ENCODE data around the gene ARFGEF3.
"Not testable (repeated sequence)": the region's sequence is repeated elsewhere in the genome, so short reads cannot be mapped to it uniquely, and the experiment has no call there.

Gene ARFGEF3

DNA sequence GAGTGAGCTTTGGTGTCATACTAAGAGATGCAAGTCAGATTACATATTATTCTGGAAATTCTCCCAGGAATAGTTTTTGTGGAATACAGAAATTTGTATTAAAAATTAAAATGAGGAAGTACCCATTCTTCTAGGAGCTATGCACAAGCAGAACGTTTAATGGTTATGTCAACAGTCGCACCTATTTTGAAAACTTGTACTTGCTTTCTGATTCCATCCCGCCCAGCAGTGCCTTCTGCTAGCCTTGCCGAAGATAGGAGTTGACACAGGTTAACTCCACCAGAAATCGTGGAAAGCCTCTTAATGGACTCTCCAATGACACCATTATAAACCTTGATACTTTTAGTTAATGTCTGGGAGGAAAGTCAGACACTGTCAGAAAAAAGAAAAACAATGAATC, 49.9 kb downstream of the ARFGEF3 start:
- TF ChIP-seq, protein P1, sequence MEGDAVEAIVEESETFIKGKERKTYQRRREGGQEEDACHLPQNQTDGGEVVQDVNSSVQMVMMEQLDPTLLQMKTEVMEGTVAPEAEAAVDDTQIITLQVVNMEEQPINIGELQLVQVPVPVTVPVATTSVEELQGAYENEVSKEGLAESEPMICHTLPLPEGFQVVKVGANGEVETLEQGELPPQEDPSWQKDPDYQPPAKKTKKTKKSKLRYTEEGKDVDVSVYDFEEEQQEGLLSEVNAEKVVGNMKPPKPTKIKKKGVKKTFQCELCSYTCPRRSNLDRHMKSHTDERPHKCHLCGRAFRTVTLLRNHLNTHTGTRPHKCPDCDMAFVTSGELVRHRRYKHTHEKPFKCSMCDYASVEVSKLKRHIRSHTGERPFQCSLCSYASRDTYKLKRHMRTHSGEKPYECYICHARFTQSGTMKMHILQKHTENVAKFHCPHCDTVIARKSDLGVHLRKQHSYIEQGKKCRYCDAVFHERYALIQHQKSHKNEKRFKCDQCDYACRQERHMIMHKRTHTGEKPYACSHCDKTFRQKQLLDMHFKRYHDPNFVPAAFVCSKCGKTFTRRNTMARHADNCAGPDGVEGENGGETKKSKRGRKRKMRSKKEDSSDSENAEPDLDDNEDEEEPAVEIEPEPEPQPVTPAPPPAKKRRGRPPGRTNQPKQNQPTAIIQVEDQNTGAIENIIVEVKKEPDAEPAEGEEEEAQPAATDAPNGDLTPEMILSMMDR (IDR thresholded peaks at IDR 0.05) = no peak
- no peak for TF ChIP-seq ZFX (IDR thresholded peaks at IDR 0.05; ENCODE audit: borderline replicate concordance)
- 0 out of 2 replicates have a peak overlapping the region, but pooled peaks have one; percentile 9 for H3K27ac ChIP-seq

DNA sequence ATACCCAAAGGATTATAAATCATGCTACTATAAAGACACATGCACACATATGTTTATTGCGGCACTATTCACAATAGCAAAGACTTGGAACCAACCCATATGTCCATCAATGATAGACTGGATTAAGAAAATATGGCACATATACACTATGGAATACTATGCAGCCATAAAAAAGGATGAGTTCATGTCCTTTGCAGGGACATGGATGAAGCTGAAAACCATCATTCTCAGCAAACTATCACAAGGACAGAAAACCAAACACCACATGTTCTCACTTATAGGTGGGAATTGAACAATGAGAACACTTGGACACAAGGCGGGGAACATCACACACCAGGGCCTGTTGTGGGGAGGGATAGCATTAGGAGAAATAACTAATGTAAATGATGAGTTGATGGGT, 50.8 kb downstream of the ARFGEF3 start:
- H3K27ac ChIP-seq = not testable (repeated sequence)

GRCh38 chr6:138215093-138215782, 53.5 kb downstream of the ARFGEF3 start:
- TF ChIP-seq, protein P1 (IDR thresholded peaks at IDR 0.05) = no peak
- TF ChIP-seq ZFX (IDR thresholded peaks at IDR 0.05; ENCODE audit: borderline replicate concordance) = no peak
- H3K27ac ChIP-seq = peak overlapping the region; percentile 16; the same call in 1 of the 2 replicates

GRCh38 chr6:138218449-138218848, 56.7 kb downstream of the ARFGEF3 start, which contains the start of gene PBOV1:
Gene PBOV1 (minus strand): TSS chr6:138218491. CDS start chr6:138218395, 96 bp downstream.
- TF ChIP-seq ZFX (IDR thresholded peaks at IDR 0.05; ENCODE audit: borderline replicate concordance) = no peak
- TF ChIP-seq, protein P1 (IDR thresholded peaks at IDR 0.05) = no peak
- H3K27ac ChIP-seq = peak within 1 kb of the TSS; percentile 100

DNA sequence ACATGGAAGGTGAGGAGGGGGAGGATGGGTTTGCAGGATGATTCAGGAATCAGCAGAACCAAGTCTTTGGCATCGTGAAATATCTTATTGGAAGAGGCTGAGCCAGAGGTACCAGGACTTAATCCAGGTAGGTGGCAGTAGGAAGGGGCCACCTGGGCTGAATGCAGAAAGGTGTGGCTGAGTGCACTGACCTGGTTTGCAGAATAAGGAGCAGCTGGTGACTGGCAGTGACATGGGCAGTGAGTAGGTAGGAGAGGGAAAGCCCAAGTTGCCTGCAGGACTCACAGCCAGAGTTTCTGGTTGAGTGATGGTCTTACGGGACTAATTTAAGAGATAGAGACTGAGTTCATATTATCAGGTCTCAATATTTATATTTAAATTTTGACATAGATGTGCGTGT, 57.7 kb downstream of the ARFGEF3 start:
- peak overlapping the region; percentile 100 for H3K27ac ChIP-seq
- TF ChIP-seq ZFX (IDR thresholded peaks at IDR 0.05; ENCODE audit: borderline replicate concordance) = no peak
- TF ChIP-seq, protein P1 (IDR thresholded peaks at IDR 0.05) = no peak

GRCh38 chr6:138219901-138220300, 58.2 kb downstream of the ARFGEF3 start:
- TF ChIP-seq, protein P1 (IDR thresholded peaks at IDR 0.05) = no peak
- no peak for TF ChIP-seq ZFX (IDR thresholded peaks at IDR 0.05; ENCODE audit: borderline replicate concordance)
- H3K27ac ChIP-seq = peak overlapping the region; percentile 100; the same call in 1 of the 2 replicates

GRCh38 chr6:138222901-138223546, 61.3 kb downstream of the ARFGEF3 start:
- peak overlapping the region; percentile 100 for H3K27ac ChIP-seq
- no peak for TF ChIP-seq ZFX (IDR thresholded peaks at IDR 0.05; ENCODE audit: borderline replicate concordance)

DNA sequence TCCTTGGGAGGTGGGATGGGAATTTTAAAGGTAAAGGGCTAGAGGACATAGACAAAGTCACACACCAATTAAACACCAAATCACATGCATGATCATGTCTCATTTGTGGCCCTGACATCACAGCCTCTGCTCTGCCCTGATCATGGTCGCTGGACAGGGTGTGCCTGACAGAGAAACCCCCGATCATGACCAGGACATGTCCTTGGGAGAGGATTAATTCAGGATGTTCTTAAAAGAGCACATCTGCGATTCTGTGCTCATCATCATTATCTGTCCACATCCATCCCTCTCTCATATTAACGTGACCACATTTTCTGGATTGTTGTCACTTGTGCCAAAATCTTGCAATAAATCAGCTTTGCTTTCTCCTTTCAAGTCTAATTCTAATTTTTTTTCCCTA, 64.2 kb downstream of the ARFGEF3 start:
- TF ChIP-seq, protein P1 (IDR thresholded peaks at IDR 0.05) = no peak
- TF ChIP-seq ZFX (IDR thresholded peaks at IDR 0.05; ENCODE audit: borderline replicate concordance) = no peak

More for the DNA sequence above, 64.2 kb downstream of the ARFGEF3 start:
- H3K27ac ChIP-seq = peak overlapping the region; percentile 100

Measured in 22Rv1 (cell line).